Osteocyte (in vitro differentiated cells): Measurements from ENCODE around the gene HDAC4. TPM values are rescaled to one million over a fixed set of nuclear protein-coding genes. Genes with fewer than 3 reads are reported as not detected.

Source experiments
- DNase-seq: peaks from one replicate; pipeline ENCODE4 v3.0.0; 2021; ENCODE audit warnings: mixed read lengths; ENCODE audit not compliant: unreplicated experiment; ENCODE audit errors: extremely low spot score
- H3K27ac Mint-ChIP-seq: one replicate; pipeline ENCODE4 v1.8.0; 2021; ENCODE audit warnings: mild to moderate bottlenecking, mixed read lengths; ENCODE audit not compliant: unreplicated experiment
- H3K27me3 Mint-ChIP-seq: one replicate; pipeline ENCODE4 v1.8.0; 2021; ENCODE audit warnings: mixed read lengths; ENCODE audit not compliant: unreplicated experiment
- H3K36me3 Mint-ChIP-seq: one replicate; pipeline ENCODE4 v1.8.0; 2021; ENCODE audit warnings: mixed read lengths; ENCODE audit not compliant: unreplicated experiment
- H3K4me1 Mint-ChIP-seq: one replicate; pipeline ENCODE4 v1.8.0; 2021; ENCODE audit warnings: mixed read lengths; ENCODE audit not compliant: unreplicated experiment
- H3K4me3 Mint-ChIP-seq: one replicate; pipeline ENCODE4 v1.8.0; 2021; ENCODE audit warnings: mild to moderate bottlenecking, moderate library complexity, mixed read lengths; ENCODE audit not compliant: unreplicated experiment
- H3K9me3 Mint-ChIP-seq: one replicate; pipeline ENCODE4 v1.8.0; 2021; ENCODE audit warnings: mixed read lengths; ENCODE audit not compliant: unreplicated experiment
- total RNA-seq: library from RNA; stranded (reverse); gene quantifications from 2 replicates; pipeline ENCODE4 v1.2.1, GENCODE V29; 2021
- TF ChIP-seq, protein P1 (sequence below): fragments of 200-600 bp; sonication (generic); IDR thresholded peaks from 2 replicates; pipeline ENCODE4 v1.5.0; 2021; ENCODE audit warnings: antibody characterized with exemption, mild to moderate bottlenecking, moderate library complexity

HDAC4 gene
- total RNA-seq, 1 donor from 2014 or later: 30.3 TPM

DNA sequence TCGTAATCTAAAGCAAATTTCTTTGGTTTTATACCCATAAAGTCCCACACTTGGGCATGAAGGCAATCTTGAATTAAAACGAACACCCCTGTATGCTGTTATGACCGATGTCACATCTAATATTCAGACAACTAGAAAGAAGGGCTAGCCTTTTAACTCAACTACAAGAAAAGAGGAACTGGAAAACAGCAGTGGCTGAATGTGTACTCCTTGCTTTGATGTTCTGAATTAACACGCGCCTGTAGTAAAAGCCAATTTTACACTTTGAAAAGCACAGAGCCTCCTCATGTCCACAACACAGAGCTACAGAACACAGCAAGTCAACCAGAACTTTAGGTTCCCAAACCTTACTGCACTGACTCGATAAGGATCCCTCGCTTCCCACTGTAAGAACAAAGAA lies 147.6 kb downstream of the HDAC4 start:
- TF ChIP-seq, protein P1, sequence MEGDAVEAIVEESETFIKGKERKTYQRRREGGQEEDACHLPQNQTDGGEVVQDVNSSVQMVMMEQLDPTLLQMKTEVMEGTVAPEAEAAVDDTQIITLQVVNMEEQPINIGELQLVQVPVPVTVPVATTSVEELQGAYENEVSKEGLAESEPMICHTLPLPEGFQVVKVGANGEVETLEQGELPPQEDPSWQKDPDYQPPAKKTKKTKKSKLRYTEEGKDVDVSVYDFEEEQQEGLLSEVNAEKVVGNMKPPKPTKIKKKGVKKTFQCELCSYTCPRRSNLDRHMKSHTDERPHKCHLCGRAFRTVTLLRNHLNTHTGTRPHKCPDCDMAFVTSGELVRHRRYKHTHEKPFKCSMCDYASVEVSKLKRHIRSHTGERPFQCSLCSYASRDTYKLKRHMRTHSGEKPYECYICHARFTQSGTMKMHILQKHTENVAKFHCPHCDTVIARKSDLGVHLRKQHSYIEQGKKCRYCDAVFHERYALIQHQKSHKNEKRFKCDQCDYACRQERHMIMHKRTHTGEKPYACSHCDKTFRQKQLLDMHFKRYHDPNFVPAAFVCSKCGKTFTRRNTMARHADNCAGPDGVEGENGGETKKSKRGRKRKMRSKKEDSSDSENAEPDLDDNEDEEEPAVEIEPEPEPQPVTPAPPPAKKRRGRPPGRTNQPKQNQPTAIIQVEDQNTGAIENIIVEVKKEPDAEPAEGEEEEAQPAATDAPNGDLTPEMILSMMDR: no peak
- DNase-seq: no peak
- Mint-ChIP-seq H3K4me3 (no peak overlapping the region), H3K4me1 (peaks cover 22% of the 10 kb centered on the region), H3K9me3 (peaks cover 8% of the 10 kb centered on the region), H3K27ac (no peak overlapping the region), H3K27me3 (no peaks in the 10 kb centered on the region), H3K36me3 (no peaks in the 10 kb centered on the region)

DNA sequence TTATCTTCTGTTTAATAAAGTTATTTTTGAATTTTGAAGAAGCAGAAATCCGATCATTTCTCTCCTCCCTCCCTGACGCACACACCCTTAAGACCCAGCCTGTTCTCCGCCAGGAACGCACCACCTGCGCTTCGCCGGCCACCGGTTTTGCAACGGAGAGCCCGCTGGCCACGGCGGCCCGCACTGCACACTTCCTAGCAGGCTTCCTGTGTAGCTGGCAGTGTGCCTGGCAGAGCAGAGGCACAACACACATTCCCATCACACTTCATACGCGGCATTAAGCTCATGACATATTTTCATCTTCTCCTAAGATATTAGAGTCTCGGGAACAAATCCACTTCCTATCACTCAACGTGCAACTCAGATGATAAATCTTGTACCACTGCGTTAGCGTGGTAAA lies 148.0 kb downstream of the HDAC4 start:
- Mint-ChIP-seq H3K27me3 (no peaks in the 10 kb centered on the region), H3K9me3 (peaks cover 5% of the 10 kb centered on the region), H3K4me1 (peaks cover 22% of the 10 kb centered on the region), H3K36me3 (no peaks in the 10 kb centered on the region), H3K27ac (no peak overlapping the region), H3K4me3 (no peak overlapping the region)
- no peak for DNase-seq
- TF ChIP-seq, protein P1: no peak

DNA sequence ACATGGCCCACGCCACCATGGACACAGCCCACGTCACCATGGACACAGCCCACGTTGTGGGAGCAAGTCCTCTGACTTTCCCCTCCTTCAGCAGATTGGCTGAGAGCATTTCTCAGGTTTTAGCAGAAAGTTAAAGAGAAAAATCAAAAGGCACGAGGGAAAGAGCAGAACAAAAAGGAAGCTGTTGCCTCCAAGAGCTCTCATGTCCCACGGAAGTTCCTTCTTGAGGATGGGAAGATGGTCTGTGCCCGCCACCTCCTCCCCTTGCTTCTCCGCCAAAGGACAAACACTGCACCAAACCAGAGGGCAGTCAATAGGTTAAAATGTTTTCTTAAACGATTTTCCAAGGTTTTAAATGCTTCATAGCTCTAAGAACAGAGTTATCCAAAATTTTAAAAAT lies 148.4 kb downstream of the HDAC4 start:
- peaks cover 1% of the 10 kb centered on the region for H3K9me3 Mint-ChIP-seq
- TF ChIP-seq, protein P1: no peak
- H3K4me1 Mint-ChIP-seq: peaks cover 20% of the 10 kb centered on the region
- no peaks in the 10 kb centered on the region for H3K36me3 Mint-ChIP-seq
- no peak overlapping the region for H3K4me3 Mint-ChIP-seq
- no peak overlapping the region for H3K27ac Mint-ChIP-seq
- DNase-seq: no peak
- no peaks in the 10 kb centered on the region for H3K27me3 Mint-ChIP-seq

- TF ChIP-seq, protein P1: no peak
- DNase-seq: no peak
- H3K9me3 Mint-ChIP-seq: no peaks in the 10 kb centered on the region
- no peaks in the 10 kb centered on the region for H3K36me3 Mint-ChIP-seq
- no peaks in the 10 kb centered on the region for H3K27me3 Mint-ChIP-seq
- peaks cover 17% of the 10 kb centered on the region for H3K4me1 Mint-ChIP-seq
- no peak overlapping the region for H3K27ac Mint-ChIP-seq
- no peak overlapping the region for H3K4me3 Mint-ChIP-seq
Measured at GRCh38 chr2:239251971-239252370, 148.8 kb downstream of the HDAC4 start.

GRCh38 chr2:239250216-239251081 lies 150.4 kb downstream of the HDAC4 start:
- Mint-ChIP-seq H3K27ac (peak overlapping the region; percentile 92), H3K36me3 (no peaks in the 10 kb centered on the region), H3K9me3 (no peaks in the 10 kb centered on the region), H3K27me3 (no peaks in the 10 kb centered on the region), H3K4me3 (no peak overlapping the region), H3K4me1 (peaks cover 17% of the 10 kb centered on the region)
- TF ChIP-seq, protein P1: no peak
- DNase-seq: no peak
